Common myeloid progenitor, CD34-positive (primary cell): ENCODE measurements around the gene CAMTA1.

Experiments used
- CTCF ChIA-PET: fragments of 350-600 bp; sonication (Branson Sonifier 250); formaldehyde crosslinking; loops from one replicate; lab custom pipeline; 2021; ENCODE audit warnings: antibody characterized with exemption; lab: Charles Lee
- POLR2A ChIA-PET: fragments of 350-600 bp; sonication (Branson Sonifier 250); formaldehyde crosslinking; loops from one replicate; lab custom pipeline; 2021; ENCODE audit warnings: antibody characterized with exemption; lab: Charles Lee
- DNase-seq, 3 donors: peaks; one replicate each; pipeline versions ENCODE4 v3.0.0 to v3.0.0-alpha.2; 2013
- H3K27ac ChIP-seq, 2 experiments: 1 replicate in 1 of 2; 2 replicates in 1 of 2; pipeline ENCODE4 v1.7.0; 2013; ENCODE audit warnings: inconsistent platforms in 2 of 2, low read length in 2 of 2, mild to moderate bottlenecking in 2 of 2, low read depth in 1 of 2, moderate library complexity in 1 of 2; ENCODE audit not compliant: severe bottlenecking in 2 of 2, insufficient read depth in 1 of 2, poor library complexity in 1 of 2
- H3K27me3 ChIP-seq, 5 experiments: replicated peaks in 2 of 5; 1 replicate in 3 of 5; 2 replicates in 2 of 5; pipeline versions ENCODE4 v1.6.1 to v1.7.0; 2013; ENCODE audit warnings: low read length in 4 of 5, mild to moderate bottlenecking in 2 of 5, moderate library complexity in 2 of 5, inconsistent platforms in 1 of 5; ENCODE audit not compliant: insufficient read depth in 5 of 5, control insufficient read depth in 4 of 5
- H3K36me3 ChIP-seq, 4 experiments: 1 replicate in 2 of 4; 2 replicates in 2 of 4; pipeline versions ENCODE4 v1.6.1 to v1.7.0; 2013; ENCODE audit warnings: low read length in 3 of 4, control low read depth in 1 of 4, mild to moderate bottlenecking in 1 of 4; ENCODE audit not compliant: control insufficient read depth in 4 of 4, insufficient read depth in 4 of 4
- H3K4me1 ChIP-seq, 4 experiments: 1 replicate in 3 of 4; 2 replicates in 1 of 4; pipeline versions ENCODE4 v1.6.1 to v1.7.1; 2013; ENCODE audit warnings: low read length in 3 of 4, mild to moderate bottlenecking in 3 of 4, control low read depth in 1 of 4, inconsistent platforms in 1 of 4, moderate library complexity in 1 of 4; ENCODE audit not compliant: control insufficient read depth in 4 of 4, insufficient read depth in 4 of 4; ENCODE audit errors: control extremely low read depth in 1 of 4
- H3K4me3 ChIP-seq, 7 experiments: 1 replicate in 4 of 7; 2 replicates in 3 of 7; pipeline versions ENCODE4 v1.5.1 to v1.7.0; 2013; ENCODE audit warnings: mild to moderate bottlenecking in 7 of 7, low read length in 6 of 7, moderate library complexity in 6 of 7, inconsistent platforms in 2 of 7, low read depth in 2 of 7, control low read depth in 1 of 7; ENCODE audit not compliant: insufficient read depth in 4 of 7, control insufficient read depth in 1 of 7; ENCODE audit errors: extremely low read depth in 1 of 7
- H3K9me3 ChIP-seq, 5 experiments: 1 replicate in 4 of 5; 2 replicates in 1 of 5; pipeline versions ENCODE4 v1.6.1 to v1.7.1; 2013; ENCODE audit warnings: low read length in 4 of 5, mild to moderate bottlenecking in 2 of 5, inconsistent platforms in 1 of 5, low read depth in 1 of 5, moderate library complexity in 1 of 5; ENCODE audit not compliant: control insufficient read depth in 4 of 5, insufficient read depth in 2 of 5; ENCODE audit errors: control extremely low read depth in 1 of 5
- WGBS: methylation state at CpG from one replicate; pipeline ENCODE4 v1.1.5; 2013; ENCODE audit not compliant: insufficient coverage; 5-methylcytosine and 5-hydroxymethylcytosine counted together

CAMTA1 gene

DNA sequence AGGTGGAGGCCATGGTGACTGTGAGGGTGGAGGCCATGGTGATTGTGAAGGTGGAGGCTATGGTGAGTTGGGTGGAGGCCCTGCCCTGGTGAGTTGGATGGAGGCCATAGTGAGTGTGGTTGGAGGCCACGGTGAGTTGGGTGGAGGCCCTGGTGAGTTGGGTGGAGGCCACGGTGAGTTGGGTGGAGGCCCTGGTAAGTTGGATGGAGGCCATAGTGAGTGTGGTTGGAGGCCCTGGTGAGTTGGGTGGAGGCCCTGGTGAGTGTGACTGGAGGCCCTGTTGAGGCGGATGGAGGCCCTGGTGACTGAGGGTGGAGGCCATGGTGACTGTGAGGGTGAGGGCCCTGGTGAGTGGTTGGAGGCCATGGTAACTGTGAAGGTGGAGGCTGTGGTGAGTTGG lies 860.9 kb downstream of the CAMTA1 start:
- POLR2A ChIA-PET, result no interaction called here
- Histone ChIP-seq H3K4me1 (peaks cover 0 to 70% (median 46%) of the 10 kb centered on the region in 4 experiments), H3K9me3 (peaks cover 0 to 2% (median 0%) of the 10 kb centered on the region in 5 experiments), H3K27me3 (no peaks in the 10 kb centered on the region), H3K36me3 (no peaks in the 10 kb centered on the region), H3K27ac (no peak overlapping the region), H3K4me3 (no peak overlapping the region)
- DNase-seq, result no peak
- CTCF ChIA-PET, result no interaction called here
- 93% methylated on average over 3 of the region's 3 CpGs for whole genome bisulfite sequencing

DNA sequence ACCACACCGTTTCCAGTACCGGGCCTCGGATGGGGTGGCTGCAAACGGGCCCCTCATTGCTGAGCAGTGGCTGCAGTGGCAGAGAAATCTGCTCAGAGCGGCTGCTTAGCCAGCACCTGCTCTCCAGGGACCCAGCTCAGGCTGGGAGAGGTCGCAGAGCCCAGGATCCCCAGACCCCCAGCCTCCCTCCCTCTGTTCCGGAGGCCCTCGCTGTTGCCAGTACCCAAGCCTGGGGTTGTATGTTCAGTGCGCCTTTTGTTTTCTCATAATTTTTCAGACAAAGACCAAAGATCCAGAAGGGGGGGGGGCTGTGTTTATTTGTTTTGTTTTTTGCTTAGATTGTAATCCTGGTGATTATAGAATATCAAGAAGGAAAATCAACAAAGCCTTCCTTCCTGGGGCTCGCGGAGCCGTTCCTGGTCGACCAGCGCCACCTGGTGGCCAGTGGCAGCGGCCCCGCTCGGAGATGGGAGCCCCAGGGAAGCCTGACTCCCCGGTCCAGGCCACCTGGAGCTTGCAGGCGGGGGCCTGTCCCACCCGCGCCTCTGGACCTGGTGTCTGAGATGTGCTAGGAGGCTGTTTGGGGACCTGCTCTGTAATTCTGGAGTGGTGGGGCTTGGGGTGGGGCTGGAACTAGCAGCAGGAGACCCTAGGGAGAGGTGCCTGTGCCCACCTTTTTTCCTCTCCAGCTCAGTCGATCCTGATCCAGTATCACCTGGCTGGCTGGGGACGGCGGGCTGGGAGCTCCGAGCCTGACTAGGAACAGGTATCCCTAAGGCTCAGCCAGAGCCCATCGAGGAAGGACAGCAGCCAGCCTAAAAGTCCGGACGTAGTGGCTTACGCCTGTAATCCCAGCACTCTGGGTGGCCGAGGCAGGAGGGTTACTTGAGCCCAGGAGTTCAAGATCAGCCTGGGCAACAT lies 862.0 kb downstream of the CAMTA1 start:
- peaks cover 0 to 78% (median 52%) of the 10 kb centered on the region in 4 experiments for H3K4me1 ChIP-seq
- DNase-seq, result peak; percentile 49 to 62 (median 58)
- 50% methylated on average over 25 of the region's 30 CpGs for whole genome bisulfite sequencing
- H3K27me3 ChIP-seq, result no peaks in the 10 kb centered on the region
- H3K9me3 ChIP-seq, result peaks cover 0 to 2% (median 0%) of the 10 kb centered on the region in 5 experiments
- no peak overlapping the region for H3K27ac ChIP-seq
- no peak overlapping the region for H3K4me3 ChIP-seq
- ChIA-PET POLR2A (no interaction called here), CTCF (interaction anchor here (0.8 to 2.5 kb wide), 15 partner anchors 8 to 756 kb away, joined by 3 to 10 read pairs (median 4); no protein-coding TSS in a partner anchor)
- H3K36me3 ChIP-seq, result no peaks in the 10 kb centered on the region

DNA sequence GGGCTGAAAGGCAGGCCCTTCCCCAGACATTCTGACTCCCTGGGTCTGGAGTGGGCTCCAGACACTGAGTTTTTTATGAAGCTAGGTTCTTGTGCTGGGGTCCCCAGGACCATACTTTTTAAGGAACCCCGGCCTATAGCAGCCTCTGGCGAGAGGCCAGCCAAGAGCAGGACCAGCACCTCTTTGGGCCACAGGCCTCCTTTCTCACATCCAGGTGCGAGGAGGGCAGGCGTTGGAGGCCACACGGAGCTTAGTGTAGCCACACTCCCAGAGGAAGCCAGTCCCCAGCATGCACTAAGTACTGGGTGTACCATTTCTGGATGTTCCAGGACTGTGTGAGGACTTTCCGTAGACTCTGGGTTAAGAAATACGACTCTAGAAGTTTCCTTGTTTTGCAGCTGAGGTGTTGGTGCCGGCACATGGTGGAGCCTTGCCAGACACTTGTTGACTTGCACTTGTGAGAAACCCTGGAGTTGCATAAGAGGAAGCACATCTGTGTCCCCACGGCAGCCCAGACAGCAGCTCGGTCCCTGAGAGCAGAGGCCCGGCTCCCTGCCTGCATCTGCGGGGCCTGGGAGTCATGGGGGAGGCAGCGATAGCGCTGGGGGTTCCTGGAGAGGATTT lies 863.6 kb downstream of the CAMTA1 start:
- ChIA-PET CTCF (interaction anchor here (0.6 to 2.5 kb wide), 19 partner anchors 9 to 1412 kb away, joined by 3 to 12 read pairs (median 4); no protein-coding TSS in a partner anchor), POLR2A (interaction anchor here (1.1 to 1.5 kb wide), 5 partner anchors 14 to 864 kb away, joined by 3 to 8 read pairs (median 3); partner anchors contain the start of gene CAMTA1)
- peak; percentile 94 to 99 (median 99) for DNase-seq
- H3K36me3 ChIP-seq, result no peaks in the 10 kb centered on the region
- peaks cover 0 to 2% (median 0%) of the 10 kb centered on the region in 5 experiments for H3K9me3 ChIP-seq
- H3K27ac ChIP-seq, result peak overlapping the region; percentile 40 to 72
- WGBS, result 12% methylated on average over 13 of the region's 14 CpGs
- no peaks in the 10 kb centered on the region for H3K27me3 ChIP-seq
- peaks cover 0 to 82% (median 58%) of the 10 kb centered on the region in 4 experiments for H3K4me1 ChIP-seq
- H3K4me3 ChIP-seq, result peak overlapping the region in 1 of 7 experiments; percentile 45

DNA sequence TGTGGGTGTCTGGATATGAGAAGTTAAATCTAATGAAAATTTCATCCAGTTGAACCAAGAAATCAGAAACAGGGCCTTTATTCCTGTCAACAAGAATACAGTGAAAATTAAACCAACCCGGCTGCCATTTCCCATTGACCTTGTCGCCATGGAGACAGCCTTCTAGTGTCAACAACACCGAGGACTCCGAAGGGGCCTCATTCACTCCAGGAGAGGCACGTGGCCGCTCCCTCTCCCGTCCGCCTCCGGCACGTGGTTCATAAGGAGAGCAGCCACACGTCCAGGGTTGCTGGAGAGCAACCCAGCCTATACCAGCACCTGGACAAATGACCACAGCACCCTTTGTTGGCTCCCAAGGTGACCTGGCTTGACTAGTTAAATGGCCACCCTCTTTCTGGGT lies 865.5 kb downstream of the CAMTA1 start:
- DNase-seq, result no peak
- H3K27me3 ChIP-seq, result no peaks in the 10 kb centered on the region
- H3K36me3 ChIP-seq, result no peaks in the 10 kb centered on the region
- H3K9me3 ChIP-seq, result no peaks in the 10 kb centered on the region
- WGBS, result 96% methylated on average over 11 of the region's 11 CpGs
- CTCF ChIA-PET, result interaction anchor here (4.2 kb wide), 1 partner anchor 15 kb away, joined by 70 read pairs; no protein-coding TSS in a partner anchor
- POLR2A ChIA-PET, result no interaction called here
- H3K4me1 ChIP-seq, result peaks cover 0 to 71% (median 50%) of the 10 kb centered on the region in 4 experiments
- no peak overlapping the region for H3K4me3 ChIP-seq
- H3K27ac ChIP-seq, result no peak overlapping the region

DNA sequence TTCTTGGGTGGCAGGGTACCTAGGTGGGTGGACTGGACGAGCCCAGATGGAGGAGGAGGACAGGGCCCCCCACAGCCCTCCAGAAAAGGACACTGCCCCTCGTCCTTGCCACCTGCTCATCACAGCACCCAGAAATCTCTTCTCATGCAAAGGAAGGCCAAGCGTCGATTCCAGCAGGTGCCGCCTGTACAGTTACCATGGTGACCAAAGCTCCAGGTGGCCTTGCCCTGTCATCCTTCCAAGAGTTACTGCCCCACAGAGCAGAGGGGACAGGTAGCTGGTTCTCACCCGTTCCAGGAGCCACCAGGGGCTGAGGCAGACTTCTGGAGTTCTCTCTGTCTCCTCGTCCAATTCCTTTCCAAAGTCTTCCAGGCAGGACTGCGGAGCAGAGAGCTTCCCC lies 865.9 kb downstream of the CAMTA1 start:
- H3K36me3 ChIP-seq, result no peaks in the 10 kb centered on the region
- no peaks in the 10 kb centered on the region for H3K9me3 ChIP-seq
- ChIA-PET CTCF (interaction anchor here (4.2 kb wide), 1 partner anchor 15 kb away, joined by 70 read pairs; no protein-coding TSS in a partner anchor), POLR2A (no interaction called here)
- H3K4me1 ChIP-seq, result peaks cover 0 to 67% (median 49%) of the 10 kb centered on the region in 4 experiments
- 95% methylated on average over 7 of the region's 8 CpGs for WGBS
- no peak overlapping the region for H3K4me3 ChIP-seq
- DNase-seq, result no peak
- H3K27me3 ChIP-seq, result no peaks in the 10 kb centered on the region
- H3K27ac ChIP-seq, result no peak overlapping the region

DNA sequence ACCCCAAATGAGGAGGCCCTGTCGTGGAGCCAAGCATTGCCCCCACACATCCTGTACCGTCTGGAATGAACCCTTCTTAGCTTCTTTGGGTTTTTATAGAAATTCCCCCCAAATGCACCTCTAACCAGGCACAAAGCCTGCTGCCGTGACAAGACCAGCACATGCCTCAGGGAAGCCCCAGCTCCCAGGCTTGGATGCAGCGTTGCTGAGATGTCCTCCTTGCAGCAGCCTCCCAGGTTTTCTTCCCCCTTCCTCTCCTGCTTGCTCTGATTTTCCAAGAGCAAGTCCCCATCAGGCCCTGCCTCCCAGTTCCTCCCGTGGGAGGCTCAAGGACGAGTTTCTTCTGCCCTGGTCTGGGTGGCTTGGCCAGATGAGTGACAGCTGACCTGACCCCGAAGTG lies 866.8 kb downstream of the CAMTA1 start:
- Histone ChIP-seq H3K4me1 (peaks cover 0 to 59% (median 45%) of the 10 kb centered on the region in 4 experiments), H3K27me3 (no peaks in the 10 kb centered on the region), H3K27ac (no peak overlapping the region), H3K4me3 (no peak overlapping the region), H3K36me3 (no peaks in the 10 kb centered on the region), H3K9me3 (no peaks in the 10 kb centered on the region)
- WGBS, result 59% methylated on average over 7 of the region's 7 CpGs
- DNase-seq, result no peak
- ChIA-PET POLR2A (no interaction called here), CTCF (interaction anchor here (2.0 to 4.2 kb wide), 2 partner anchors 14 to 101 kb away, joined by 7 to 70 read pairs; no protein-coding TSS in a partner anchor)
